Esophagus squamous epithelium (tissue), 5 donors: ENCODE results near the gene PLA2G1B. TPM values are rescaled to one million over a fixed set of nuclear protein-coding genes. Genes with fewer than 3 reads are reported as not detected.

Experiments used
- DNase-seq: peaks from one replicate; lab custom pipeline; 2025; lab: John Stamatoyannopoulos, UW
- H3K27ac ChIP-seq, 4 donors: fragments of 200-600 bp; sonication (generic); one replicate each; pipeline ENCODE4 v1.5.1; 2016 to 2019; ENCODE audit warnings: mild to moderate bottlenecking in 1 of 4
- H3K27me3 ChIP-seq, 4 donors: fragments of 200-600 bp; sonication (generic); 1 replicate in 3 of 4; 2 replicates in 1 of 4; pipeline versions ENCODE4 v1.5.1 to v1.6.0; 2017 to 2021; ENCODE audit warnings: antibody characterized with exemption in 1 of 4
- H3K36me3 ChIP-seq, 3 donors: fragments of 200-600 bp; sonication (generic); one replicate each; pipeline ENCODE4 v1.5.1; 2016 to 2019
- H3K4me1 ChIP-seq, 3 donors: fragments of 200-600 bp; sonication (generic); one replicate each; pipeline ENCODE4 v1.5.1; 2017 to 2019
- H3K4me3 ChIP-seq, 4 donors: fragments of 200-600 bp; sonication (generic); 1 replicate in 3 of 4; 2 replicates in 1 of 4; pipeline ENCODE4 v1.5.1; 2016 to 2019; ENCODE audit warnings: mild to moderate bottlenecking in 2 of 4, moderate library complexity in 1 of 4
- H3K9me3 ChIP-seq, 3 donors: fragments of 200-600 bp; sonication (generic); one replicate each; pipeline ENCODE4 v1.5.1; 2016 to 2019
- POLR2A ChIP-seq, 4 donors: fragments of 450-650 bp; IDR thresholded peaks; one replicate each; pipeline ENCODE4 v1.6.1; 2017; ENCODE audit warnings: antibody characterized with exemption in 4 of 4, mild to moderate bottlenecking in 4 of 4, moderate library complexity in 3 of 4
- WGBS, 2 donors: methylation state at CpG; one replicate each; pipeline ENCODE4 v1.1.5; 2018; 5-methylcytosine and 5-hydroxymethylcytosine counted together
- intact Hi-C: fragments of 100-400 bp; cut with DNase I; formaldehyde crosslinking; loops from one replicate; pipeline ENCODE4 v1.15.0; 2022
- total RNA-seq, 4 donors: library from RNA; depleted of rRNA; stranded (reverse); fragments of >200 nt; gene quantifications; one replicate each; pipeline ENCODE4 v1.1.0, GENCODE V29; 2016
- TF ChIP-seq, protein P1 (sequence below), 6 experiments: fragments of 450-650 bp in 4 of 6; fragments of 200-600 bp in 2 of 6; sonication (generic) in 2 of 6; IDR thresholded peaks; one replicate each; pipeline ENCODE4 v1.5.1; 2016 to 2019; ENCODE audit warnings: antibody characterized with exemption in 6 of 6, mild to moderate bottlenecking in 4 of 6, moderate library complexity in 4 of 6
- donor health status: DM: yes; HTN: yes; CAD: no.

PLA2G1B gene
- total RNA-seq, 4 donors from 2014 or later, result not detected

DNA sequence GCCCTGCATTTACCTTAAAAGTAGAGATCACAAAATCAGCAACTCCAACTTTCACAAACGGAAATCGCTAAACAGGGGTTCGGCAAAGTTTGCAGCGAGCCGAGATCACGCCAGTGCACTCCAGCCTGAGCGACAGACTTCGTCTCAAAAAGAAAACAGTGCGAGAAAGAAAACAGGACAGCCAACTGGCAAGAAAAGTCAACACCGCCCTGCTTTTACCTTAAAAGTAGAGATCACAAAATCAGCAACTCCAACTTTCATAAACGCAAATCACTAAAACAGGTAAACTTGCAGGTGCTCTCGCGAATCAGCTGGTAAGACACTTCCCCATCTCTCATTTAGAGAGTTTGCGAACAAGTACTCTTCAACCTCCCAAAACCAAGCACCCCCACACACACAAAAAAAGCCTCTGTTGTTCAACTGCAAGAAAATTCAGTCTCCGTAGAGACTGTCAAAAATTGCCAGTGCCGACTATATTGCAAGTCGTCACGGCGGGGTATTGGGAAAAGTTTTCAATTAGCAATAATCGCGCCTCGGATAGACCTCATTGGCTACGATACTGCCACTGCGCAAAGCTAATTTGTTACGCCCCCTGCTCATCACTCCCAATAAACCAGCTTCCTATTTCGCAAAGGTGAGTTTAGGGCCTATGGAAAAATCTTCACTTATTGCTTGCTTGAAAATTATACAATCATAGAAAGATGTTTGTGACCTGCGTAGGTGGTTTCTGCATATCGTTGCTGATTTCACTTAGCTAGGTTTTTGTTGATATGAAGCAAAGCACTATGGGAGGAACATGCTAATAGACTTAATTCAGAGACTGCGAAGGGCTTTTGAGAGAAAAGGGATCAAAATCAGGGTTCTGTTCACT is 34.7 kb downstream of the PLA2G1B start, which contains the start of gene RNU4-1:
RNU4-1 (minus strand) TSS at position 577 of the 871 bp plus-strand sequence.
- peak within 1 kb of the TSS; percentile 44 to 69 (median 57) for H3K4me3 ChIP-seq
- H3K9me3 ChIP-seq, result no peaks in the 10 kb centered on the region
- no peak for DNase-seq
- WGBS, 2 donors, result 0% methylated on average over 29 of the region's 29 CpGs
- peak in 2 of 4 donors; percentile 68 to 70 for TF ChIP-seq POLR2A (IDR thresholded peaks at IDR 0.05)
- TF ChIP-seq, protein P1, sequence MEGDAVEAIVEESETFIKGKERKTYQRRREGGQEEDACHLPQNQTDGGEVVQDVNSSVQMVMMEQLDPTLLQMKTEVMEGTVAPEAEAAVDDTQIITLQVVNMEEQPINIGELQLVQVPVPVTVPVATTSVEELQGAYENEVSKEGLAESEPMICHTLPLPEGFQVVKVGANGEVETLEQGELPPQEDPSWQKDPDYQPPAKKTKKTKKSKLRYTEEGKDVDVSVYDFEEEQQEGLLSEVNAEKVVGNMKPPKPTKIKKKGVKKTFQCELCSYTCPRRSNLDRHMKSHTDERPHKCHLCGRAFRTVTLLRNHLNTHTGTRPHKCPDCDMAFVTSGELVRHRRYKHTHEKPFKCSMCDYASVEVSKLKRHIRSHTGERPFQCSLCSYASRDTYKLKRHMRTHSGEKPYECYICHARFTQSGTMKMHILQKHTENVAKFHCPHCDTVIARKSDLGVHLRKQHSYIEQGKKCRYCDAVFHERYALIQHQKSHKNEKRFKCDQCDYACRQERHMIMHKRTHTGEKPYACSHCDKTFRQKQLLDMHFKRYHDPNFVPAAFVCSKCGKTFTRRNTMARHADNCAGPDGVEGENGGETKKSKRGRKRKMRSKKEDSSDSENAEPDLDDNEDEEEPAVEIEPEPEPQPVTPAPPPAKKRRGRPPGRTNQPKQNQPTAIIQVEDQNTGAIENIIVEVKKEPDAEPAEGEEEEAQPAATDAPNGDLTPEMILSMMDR (IDR thresholded peaks at IDR 0.05), result no peak
- peaks cover 8 to 23% (median 11%) of the 10 kb centered on the region in 3 donors for H3K4me1 ChIP-seq
- intact Hi-C loops, result no loop called here
- H3K27me3 ChIP-seq, result no peaks in the 10 kb centered on the region
- peak within 1 kb of the TSS; percentile 91 to 98 (median 96) for H3K27ac ChIP-seq
- H3K36me3 ChIP-seq, result no peaks in the 10 kb centered on the region

DNA sequence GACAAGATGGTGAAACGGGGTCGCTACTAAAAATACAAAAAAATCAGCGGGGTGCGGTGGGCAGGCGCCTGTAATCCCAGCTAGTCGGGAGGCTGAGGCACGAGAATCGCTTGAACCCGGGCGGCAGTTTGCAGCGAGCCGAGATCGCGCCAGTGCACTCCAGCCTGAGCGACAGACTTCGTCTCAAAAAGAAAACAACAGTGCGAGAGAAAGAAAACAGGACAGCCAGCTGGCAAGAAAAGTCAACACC is 35.2 kb downstream of the PLA2G1B start:
- Histone ChIP-seq H3K27me3 (no peaks in the 10 kb centered on the region), H3K27ac (peak overlapping the region; percentile 91 to 98 (median 96)), H3K36me3 (no peaks in the 10 kb centered on the region), H3K4me1 (peaks cover 8 to 26% (median 11%) of the 10 kb centered on the region in 3 donors), H3K4me3 (peak overlapping the region; percentile 44 to 69 (median 57)), H3K9me3 (no peaks in the 10 kb centered on the region)
- DNase-seq, result no peak
- TF ChIP-seq, protein P1 (IDR thresholded peaks at IDR 0.05), result no peak
- TF ChIP-seq POLR2A (IDR thresholded peaks at IDR 0.05), result no peak
- WGBS, 2 donors, result 0 to 1% methylated on average over 17 of the region's 17 CpGs
- intact Hi-C loops, result no loop called here

DNA sequence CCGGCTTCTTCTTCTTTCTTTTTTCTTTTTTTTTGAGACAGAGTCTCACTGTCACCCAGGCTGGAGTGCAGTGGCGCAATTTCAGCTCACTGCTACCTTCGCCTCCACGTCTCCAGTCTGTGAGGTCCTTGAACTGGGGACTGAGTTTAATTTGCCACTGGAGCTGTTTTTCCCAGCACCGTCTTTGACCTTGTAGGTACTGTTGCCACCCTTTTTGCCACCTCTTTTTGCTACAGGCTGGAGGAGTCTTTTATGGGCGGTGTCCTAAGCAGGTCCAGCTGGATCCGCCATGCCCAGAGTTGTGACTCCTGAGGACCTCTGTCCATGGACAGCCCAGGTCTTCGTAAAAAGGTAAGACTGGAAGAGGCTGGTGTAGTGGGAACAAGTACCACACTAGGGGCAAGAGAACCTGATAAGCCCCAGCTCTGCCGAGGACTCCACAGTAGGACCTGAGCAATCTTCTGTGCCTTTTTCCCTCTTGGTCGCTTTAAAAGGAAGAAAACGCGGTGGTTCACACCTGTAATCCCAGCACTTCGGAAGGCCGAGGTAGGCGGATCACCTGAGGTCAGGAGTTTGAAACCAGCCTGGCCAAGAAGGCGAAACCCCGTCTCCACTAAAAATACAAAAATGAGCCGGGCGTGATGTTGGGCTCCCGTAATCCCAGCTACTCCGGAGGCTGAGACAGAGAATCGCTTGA is 36.8 kb downstream of the PLA2G1B start:
- no peaks in the 10 kb centered on the region for H3K36me3 ChIP-seq
- H3K27ac ChIP-seq, result peak overlapping the region; percentile 91 to 98 (median 96)
- 22 to 27% methylated on average over 10 to 12 of the region's 22 CpGs for WGBS, 2 donors
- H3K27me3 ChIP-seq, result no peaks in the 10 kb centered on the region
- DNase-seq, result no peak
- H3K9me3 ChIP-seq, result no peaks in the 10 kb centered on the region
- no peak for TF ChIP-seq POLR2A (IDR thresholded peaks at IDR 0.05)
- TF ChIP-seq, protein P1 (IDR thresholded peaks at IDR 0.05), result no peak
- peaks cover 8 to 34% (median 11%) of the 10 kb centered on the region in 3 donors for H3K4me1 ChIP-seq
- intact Hi-C loops, result no loop called here
- peak overlapping the region; percentile 5 to 69 (median 57) for H3K4me3 ChIP-seq

DNA sequence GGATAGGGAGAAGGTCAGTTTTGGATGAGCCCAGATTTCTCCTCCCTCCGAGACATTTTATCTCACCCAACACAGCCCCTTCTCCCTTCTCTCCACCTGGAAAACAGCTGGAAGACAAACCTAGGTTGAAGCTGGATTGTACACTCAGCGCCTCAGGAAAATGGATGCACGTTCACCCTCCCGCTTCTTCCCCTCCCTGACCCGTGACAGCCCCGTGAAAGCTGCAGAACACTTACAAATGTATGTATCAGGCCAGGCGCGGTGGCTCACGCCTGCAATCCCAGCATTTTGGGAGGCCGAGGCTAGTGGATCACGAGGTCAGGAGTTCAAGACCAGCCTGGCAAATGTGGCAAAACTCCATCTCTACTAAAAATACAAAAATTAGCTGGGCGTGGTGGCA is 40.1 kb downstream of the PLA2G1B start:
- Histone ChIP-seq H3K4me1 (peaks cover 7 to 27% (median 8%) of the 10 kb centered on the region in 3 donors), H3K9me3 (no peaks in the 10 kb centered on the region), H3K36me3 (no peaks in the 10 kb centered on the region), H3K27me3 (no peaks in the 10 kb centered on the region), H3K4me3 (no peak overlapping the region), H3K27ac (no peak overlapping the region)
- intact Hi-C loops, result no loop called here
- no peak for DNase-seq
- TF ChIP-seq, protein P1 (IDR thresholded peaks at IDR 0.05), result no peak
- no peak for TF ChIP-seq POLR2A (IDR thresholded peaks at IDR 0.05)
- WGBS, 2 donors, result 80 to 89% methylated on average over 5 to 12 of the region's 12 CpGs
